WI38 (cell line): ENCODE data around the gene REEP3.

Experiments used
- H3K4me3 ChIP-seq: 2 replicates; pipeline ENCODE4 v1.5.1; 2011; ENCODE audit warnings: low read depth, mild to moderate bottlenecking, control low read depth, low read length
- TF ChIP-seq, protein P1 (sequence below): IDR thresholded peaks from 2 replicates; pipeline ENCODE4 v1.5.1; 2012; ENCODE audit warnings: low read depth, mild to moderate bottlenecking, control low read depth, low read length

Gene REEP3

DNA sequence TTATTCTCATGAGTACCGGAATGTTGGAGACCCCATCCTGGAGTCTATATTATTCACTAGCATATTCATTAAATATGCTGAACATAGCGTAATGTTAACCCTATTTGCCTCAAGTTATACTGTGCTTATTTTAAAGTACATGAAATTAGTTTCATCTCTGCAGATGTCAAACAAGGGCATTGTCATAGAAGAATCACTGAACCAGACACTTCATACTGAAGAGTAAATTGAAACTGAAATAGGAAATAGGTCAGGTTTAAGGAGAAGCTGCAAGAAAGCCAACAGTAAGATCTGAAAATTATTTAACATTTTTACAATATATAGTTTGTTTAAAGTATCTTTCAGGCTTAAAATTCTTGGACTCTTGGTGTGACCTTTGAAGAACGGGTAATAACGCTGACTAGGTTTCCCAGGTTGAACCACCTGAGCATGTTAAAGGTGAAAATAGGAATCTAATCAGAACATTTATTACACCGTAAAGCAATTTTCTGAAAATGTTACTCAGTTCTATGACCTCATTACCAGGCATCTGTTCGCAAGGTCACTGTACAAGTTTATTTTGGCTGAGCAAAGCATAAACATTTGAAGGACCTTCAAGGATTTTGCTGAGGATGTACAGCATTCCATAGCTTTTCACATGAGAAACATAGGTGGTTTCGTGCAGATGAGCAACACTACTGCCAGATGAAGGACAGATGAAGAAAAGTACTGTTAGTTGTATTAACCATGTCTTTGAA, 82.7 kb downstream of the REEP3 start:
- H3K4me3 ChIP-seq = no peak overlapping the region
- TF ChIP-seq, protein P1, sequence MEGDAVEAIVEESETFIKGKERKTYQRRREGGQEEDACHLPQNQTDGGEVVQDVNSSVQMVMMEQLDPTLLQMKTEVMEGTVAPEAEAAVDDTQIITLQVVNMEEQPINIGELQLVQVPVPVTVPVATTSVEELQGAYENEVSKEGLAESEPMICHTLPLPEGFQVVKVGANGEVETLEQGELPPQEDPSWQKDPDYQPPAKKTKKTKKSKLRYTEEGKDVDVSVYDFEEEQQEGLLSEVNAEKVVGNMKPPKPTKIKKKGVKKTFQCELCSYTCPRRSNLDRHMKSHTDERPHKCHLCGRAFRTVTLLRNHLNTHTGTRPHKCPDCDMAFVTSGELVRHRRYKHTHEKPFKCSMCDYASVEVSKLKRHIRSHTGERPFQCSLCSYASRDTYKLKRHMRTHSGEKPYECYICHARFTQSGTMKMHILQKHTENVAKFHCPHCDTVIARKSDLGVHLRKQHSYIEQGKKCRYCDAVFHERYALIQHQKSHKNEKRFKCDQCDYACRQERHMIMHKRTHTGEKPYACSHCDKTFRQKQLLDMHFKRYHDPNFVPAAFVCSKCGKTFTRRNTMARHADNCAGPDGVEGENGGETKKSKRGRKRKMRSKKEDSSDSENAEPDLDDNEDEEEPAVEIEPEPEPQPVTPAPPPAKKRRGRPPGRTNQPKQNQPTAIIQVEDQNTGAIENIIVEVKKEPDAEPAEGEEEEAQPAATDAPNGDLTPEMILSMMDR = no peak

DNA sequence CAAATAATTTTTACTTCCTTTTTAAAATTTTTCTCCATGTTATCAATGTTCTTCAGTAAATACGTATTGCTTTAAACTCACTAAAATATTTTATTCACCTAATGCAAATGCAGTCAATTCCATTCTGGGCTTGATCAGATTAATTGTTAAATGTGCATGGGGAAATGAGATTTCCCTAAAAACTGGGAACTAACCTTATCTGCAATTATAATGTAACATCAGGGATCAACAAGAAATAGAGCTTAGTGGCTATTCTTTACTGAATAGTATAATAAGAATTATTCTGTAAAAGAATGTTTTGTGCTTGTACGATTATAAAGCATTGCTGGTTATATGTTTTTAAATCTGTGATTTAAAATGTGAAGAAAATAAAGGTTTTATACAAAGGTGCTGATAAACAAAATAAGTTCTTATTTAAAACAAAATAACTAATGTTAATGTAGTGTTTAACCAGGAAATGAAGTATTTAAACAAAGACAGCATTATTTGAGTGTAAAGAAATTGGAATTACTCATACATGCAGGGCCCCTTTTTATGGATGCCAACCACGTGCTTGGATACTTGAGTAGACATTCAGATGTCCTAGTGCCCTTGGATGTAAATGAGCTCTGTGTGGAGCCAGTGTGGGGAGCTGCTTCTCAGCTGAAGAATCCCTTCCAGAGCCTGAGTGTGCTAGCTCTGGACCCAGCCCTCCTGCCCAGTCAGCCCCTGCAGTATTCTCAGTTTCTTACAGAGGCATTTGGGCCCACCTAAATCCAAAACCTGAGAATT, 84.2 kb downstream of the REEP3 start:
- H3K4me3 ChIP-seq = no peak overlapping the region
- TF ChIP-seq, protein P1 = no peak

GRCh38 chr10:63608511-63608910, 87.3 kb downstream of the REEP3 start:
- TF ChIP-seq, protein P1 = no peak
- no peak overlapping the region for H3K4me3 ChIP-seq

DNA sequence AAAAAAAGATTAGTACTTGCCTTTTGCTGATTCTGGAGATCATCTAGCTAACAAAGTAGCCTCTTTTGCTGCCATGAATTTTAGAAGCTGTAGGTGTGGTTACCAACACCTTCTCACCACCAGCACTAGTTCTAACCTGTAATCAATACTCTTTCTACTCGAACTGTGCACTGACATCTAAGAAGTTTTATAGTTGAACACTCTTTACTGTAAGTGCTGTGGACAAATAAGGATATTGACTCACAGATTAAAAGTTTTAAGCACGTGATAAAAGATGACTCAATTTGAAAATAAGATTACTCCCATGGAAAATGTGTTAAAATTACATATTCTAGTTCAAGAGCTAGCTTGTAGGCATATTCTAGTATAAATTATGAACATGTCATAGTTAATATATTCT, 89.9 kb downstream of the REEP3 start:
- H3K4me3 ChIP-seq = no peak overlapping the region
- TF ChIP-seq, protein P1 = no peak

DNA sequence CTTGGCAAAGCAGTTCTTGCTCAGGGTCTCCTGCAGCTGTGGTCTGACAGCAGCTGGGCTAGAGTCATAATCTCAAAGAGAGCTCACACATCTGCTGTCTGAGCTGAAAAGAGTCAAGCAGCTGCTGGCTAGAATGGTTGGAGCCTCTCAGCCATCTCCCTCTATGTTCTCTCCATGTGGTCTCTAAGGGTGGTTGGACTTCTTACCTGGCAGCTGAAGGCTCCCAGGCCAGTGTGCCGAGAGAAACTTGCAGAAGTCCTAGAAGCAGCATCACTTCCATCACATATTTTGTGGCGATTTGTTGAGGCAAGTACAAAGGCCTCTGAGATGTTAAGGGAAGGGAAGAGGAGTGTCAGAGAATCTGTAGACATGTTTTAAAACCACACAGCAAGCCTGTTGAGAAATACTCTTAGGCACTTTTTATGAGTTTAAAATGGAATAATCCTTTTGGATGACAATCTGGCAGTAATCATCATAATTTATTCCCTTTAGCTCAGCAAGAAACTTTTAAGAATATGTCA, 93.2 kb downstream of the REEP3 start:
- no peak overlapping the region for H3K4me3 ChIP-seq
- TF ChIP-seq, protein P1 = no peak

GRCh38 chr10:63618552-63618951, 97.4 kb downstream of the REEP3 start:
- no peak overlapping the region for H3K4me3 ChIP-seq
- TF ChIP-seq, protein P1 = no peak

DNA sequence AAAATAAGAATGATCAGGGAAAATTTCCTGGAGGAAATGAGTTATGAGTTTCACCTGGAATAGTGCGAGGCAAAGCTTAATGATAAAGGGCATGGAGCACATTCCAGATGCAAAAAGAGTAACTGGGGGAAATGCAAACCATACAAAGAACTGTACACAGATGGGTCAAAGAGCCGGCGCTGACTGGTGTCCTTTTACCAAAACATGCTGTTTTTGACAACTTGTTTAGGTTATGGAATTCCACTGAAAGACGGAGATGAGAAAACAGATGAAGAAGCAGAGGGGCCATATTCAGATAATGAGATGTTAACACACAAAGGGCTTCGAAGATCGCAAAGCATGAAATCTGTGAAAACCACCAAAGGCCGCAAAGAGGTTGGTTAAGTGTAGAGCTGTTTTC, 98.2 kb downstream of the REEP3 start:
- TF ChIP-seq, protein P1 = no peak
- H3K4me3 ChIP-seq = no peak overlapping the region
